ENCODE measurements around the gene SDHAF2.
A peak's percentile ranks its signal among the peaks of the same experiment; 100 is the strongest.
"Not testable (repeated sequence)": the region's sequence is repeated elsewhere in the genome, so short reads cannot be mapped to it uniquely, and the experiment has no call there.

SDHAF2 gene

DNA sequence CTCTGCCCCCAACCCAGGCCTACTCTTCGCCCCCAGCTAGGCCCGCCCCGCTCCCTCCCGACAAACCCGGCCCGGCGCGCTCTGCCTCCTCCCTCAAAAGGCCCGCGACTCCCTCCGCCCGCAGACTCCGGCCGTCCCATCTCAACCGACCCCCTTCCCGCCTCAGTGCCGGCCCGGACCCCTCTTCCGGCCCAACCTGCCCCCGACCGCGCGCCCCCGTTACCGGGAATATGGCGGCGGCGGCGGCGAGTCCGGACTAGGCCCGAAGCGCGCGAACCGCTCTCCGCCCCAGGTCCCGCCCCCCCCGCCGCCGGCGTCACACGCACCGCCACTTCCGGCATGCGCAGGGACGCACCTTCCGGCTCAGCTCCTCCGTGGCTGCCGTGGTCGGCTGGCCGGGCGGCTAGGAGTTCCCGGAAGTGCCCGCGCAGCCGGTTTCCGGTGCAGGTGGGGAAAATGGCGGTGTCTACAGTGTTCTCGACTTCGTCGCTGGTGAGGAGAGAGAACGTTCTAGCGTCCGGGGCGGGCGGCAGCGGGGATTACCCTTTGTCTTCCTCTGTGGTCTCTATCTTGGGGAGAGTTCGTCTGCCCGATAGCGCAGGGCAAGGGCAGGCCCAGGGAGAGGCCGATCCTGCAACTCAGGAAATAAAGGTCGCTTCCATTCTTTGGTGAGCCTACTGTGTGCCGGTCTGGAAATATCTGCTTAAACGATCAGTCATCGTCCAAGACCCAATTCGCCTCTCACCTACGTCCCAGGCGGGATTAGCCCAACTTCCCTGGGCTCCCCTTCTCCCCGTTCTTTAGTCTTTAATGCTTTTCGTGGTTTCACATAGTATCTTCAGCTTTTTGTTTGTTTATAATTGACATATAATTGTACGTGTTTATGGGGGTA lies at the start of gene SDHAF2, which contains the start of gene CPSF7:
TSS of gene SDHAF2 (plus strand) at position 434 of the 892 bp plus-strand sequence. CDS start at position 457, 23 bp downstream.
TSS of gene CPSF7 (minus strand) at position 285 of the 892 bp plus-strand sequence. CDS start 740 bp downstream, outside the sequence.
- DNase-seq = peak; percentile 98 to 99

DNA sequence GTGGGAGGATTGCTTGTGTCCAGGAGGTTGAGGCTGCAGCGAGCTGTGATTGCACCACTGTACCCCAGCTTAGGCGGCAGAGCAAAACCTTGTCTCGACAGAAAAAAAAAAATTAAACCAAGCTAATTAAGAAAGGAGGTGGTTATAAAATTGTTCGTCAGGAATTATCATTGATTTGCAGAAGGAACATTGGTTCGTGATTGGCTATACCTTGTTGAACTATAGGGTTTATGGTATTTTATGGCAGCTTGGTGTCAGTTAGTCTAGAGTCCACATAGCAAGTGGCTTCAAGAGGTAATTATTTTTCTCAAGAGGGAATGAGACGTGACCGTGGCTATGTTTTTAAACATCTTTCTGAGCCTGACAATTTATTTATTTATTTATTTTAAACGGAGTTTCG lies 49.0 kb upstream of the SDHAF2 start:
- DNase-seq = no peak

DNA sequence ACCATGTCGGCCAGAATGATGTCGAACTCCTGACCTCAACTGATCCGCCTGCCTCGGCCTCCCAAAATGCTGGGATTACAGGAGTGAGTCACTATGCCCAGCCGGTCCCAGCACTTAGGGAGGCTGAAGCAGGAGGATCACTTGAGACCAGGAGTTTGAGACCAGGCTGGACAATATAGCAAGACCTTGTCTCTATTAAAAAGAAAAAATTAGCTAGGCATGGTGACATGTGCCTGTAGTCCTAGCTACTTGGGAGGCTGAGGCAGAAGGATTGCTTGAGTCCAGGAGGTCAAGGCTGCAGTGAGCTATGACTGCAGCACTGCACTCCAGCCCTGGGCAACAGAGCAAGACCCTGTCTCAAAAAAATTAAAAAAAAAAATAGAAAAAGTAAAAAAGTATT lies 46.1 kb upstream of the SDHAF2 start:
- DNase-seq = not testable (repeated sequence)

DNA sequence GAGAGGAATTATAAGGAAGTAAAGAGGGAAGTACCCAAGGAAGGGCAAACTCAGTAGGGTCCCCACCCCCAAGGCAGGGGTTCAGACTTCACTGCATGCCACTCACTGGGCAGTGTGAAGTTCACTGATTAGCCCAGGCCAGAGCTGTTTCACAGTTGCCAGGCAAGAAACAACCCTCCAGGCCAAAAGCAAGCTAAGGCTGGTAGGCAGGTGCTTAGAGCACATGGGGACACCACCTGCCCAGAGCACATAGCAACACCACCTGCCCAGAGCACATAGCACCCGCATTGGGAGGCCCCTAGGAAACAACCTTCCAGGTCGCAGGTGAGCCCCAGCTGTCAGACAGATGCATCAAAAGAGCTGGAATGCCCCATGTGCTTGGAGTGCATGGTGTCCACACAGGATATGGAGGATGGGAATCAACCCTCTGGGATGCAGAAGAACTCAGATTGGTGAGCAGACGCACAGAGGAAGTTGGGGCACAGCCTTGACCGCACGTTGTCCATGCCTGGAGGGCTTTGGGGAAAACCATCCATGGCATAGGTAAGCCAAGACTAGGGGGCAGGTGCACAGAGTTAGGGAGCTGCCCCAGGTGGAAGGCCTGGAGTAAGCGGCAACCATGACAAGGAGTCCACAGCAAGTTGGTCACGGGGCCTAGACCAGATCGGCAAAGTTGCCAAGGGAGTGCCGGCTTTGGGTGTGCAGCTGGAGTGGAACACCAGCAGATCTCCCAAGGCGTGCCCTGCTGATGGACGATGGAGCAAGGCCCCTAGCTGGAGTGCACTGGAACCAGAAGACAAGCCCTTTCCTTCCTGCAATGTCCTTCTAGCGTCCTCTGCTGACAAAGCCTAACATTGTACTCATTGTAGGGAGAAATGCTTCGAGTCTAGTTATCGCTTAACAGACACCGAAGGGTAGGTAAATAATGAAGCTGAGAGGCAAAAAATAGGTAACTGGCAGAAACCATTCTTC lies 45.4 kb upstream of the SDHAF2 start:
- DNase-seq = no peak

DNA sequence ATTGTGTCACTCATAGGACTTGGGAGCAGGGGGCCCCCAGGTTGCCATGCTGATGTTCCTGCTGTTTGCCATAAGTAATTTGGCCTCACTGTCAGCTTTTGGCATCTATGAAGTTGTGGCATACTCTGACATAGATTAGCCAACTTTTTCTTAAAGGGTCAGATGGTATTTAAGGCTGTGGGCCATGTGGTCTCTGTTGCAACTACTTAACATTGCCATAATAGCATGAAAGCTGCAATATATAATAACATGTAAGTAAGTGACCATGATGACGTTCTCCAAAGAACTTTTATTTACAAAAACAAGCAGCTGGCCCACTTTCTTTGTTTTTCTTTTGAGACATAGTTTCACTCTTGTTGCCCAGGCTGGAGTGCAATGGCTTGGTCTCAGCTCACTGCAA lies 39.8 kb upstream of the SDHAF2 start:
- no peak for DNase-seq

DNA sequence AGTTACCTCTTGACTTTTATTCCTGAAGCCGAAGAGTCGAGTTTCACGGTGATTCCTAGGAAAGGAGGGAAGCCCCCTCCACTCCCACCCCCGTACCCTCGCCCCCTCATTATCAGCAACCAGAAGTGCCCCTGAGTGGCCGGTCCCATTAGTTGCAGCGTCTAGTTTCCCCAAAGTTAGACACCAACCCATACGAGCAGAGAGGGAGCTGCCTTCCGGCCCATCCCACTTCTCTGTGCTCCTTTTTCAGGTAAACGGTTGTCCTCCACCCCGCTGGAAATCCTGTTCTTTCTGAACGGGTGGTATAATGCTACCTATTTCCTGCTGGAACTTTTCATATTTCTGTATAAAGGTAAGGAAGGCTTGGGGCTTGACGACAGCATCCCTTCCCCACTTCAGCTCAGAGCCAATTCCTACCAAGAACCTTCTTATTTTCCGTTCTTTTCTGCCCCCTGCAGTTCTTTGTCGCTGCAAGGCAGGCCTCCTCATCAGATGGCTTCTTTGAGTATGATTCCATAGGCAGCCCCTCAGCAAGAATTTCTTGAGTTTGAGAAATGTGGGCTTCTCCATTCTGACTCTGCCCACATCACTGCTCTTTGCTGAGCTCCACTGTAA lies 36.8 kb upstream of the SDHAF2 start:
- DNase-seq = peak in 1 of 2 donors; percentile 10

DNA sequence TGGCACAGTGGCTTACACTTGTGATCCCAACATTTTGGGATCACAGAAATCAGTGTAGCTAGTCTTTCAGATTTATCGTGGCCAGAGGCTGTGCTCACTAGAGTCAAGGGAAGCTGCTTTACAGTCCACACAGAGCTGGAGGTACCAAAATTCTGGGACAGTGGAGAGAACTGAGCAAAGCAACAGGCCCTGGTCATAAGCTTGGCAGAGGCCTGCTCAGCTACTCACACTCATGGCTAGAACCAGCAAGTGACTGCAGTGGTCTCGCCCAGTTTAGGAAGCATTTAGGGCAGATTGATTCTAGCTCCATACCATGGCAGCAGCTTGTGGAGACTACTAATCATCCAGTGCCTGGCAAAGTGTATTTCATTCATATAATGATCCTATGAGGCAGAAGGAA lies 28.8 kb upstream of the SDHAF2 start:
- no peak for DNase-seq

DNA sequence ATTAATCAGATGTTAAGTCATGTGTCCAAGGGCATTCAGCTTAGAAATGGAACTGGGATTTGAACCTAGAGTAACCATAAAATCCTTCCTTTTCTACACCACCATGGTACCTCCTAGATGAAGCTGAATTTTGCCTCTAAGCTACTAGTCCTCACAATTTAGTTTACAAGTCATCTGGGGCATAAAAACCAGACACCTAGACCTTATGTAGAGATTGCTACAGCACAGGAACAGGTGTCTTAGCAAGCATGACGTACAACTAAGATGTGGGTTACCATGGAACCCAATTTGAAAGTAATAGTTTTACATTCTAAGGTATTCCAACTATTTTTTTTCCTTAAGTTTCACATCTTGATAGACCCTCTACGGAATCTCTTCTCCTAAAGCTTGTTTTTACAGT lies 28.4 kb upstream of the SDHAF2 start:
- DNase-seq = no peak

DNA sequence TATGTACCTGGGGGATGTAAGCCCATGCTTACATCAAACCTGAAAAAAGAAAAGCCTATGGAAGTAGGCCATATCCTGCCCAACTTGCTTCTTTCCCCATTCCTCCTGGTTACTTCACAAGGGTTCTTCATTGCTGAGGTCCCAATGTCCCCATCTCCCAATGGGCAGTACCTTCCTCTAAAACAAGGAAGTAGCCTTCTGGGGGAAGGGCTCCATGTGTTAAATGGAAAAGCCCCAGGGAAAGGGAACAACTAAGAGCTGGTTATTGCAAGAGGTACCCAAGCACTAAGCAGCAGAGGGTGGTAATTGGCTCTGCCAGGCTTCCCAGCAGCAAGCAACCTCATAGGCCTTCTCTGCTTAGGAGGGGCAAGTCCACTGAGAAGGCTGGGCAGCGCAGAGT lies 26.3 kb upstream of the SDHAF2 start:
- no peak for DNase-seq

DNA sequence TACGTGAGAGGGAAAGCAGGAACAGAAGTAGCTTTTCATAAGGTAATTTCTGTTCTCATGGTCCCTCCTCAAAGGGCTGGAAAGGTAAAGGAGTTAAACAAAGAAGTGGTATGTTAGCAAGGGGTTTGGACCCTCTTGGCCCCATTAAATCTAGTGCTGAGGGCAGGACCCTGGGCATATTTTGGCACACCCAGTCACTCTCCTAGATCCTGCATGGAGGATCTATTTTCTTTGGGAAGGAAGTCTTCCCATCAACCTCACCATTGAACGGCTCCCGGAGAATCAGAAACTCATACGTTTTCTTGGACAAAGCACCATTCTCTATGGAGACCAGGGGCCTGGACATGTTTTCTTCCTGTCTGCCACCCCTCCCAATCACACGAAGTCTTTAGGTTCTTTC lies 25.8 kb upstream of the SDHAF2 start:
- DNase-seq = no peak

DNA sequence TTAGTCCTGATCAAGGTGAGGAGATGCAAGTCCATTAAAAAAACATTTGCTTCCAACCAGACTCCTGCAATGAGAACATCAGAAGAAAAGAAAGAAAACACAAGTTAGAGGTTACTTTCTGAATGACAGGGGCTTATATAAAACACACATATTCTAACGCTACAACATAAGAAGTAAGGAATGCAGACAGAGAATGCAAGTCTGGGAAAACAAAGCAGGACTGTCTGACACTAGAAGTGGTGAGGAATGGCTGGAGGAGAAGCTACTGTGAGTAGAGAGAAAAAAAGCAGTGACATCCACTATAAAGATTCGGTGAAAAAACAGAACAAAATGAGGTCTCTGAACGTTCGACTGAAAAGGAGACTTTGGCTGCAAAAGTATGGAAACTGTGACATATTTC lies 25.3 kb upstream of the SDHAF2 start:
- no peak for DNase-seq

DNA sequence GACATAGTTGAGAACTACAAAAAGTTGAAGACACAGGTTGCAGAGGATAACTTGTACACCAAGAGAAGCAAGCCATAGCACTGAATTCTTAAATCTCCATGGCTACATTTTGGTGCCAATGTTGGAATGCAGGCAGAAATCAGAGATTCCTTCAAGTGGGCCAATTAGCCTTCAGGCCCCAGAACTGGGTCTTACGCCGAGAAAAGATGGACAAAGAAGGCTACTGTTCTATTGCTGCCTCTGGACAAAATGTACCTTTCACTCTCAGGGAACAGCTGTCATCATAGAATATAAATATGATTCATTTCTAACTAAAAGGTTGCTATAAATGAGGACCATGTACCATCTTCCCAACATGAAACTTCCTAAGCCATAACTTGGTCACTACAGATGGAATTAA lies 23.9 kb upstream of the SDHAF2 start:
- no peak for DNase-seq

DNA sequence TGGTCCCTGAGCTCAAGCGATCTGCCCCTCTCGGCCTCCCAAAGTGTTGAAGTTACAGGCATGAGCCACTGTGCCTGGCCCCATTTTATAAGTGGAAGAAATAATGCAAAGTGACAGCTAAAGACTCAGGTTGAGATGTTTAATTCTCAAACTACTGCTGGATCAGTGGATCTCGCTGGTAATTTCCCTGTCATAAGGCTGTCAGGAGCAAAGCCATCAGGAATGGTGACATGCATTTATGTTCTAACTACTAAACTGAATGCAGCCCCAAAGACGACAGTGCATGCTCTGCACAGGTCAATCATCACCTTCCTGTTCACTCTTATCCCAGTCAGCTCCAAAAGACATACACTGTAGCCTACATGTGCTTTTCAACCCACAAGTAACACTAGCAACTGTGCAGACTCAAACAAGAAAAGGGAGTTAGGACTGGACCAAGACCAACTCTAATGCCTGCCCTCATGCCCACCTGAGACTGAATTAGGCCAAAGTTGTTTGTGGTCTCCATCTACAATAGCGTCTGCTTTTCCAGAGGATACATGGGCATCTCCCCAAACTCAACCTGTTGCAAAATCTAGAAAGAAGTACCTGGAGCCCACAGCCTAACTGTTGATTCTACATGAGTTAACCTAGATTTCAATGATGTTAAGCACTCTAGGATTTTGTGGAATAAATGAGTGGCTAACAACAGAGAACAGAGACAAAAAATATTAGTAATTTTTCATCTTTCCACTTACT lies 22.8 kb upstream of the SDHAF2 start:
- no peak for DNase-seq

DNA sequence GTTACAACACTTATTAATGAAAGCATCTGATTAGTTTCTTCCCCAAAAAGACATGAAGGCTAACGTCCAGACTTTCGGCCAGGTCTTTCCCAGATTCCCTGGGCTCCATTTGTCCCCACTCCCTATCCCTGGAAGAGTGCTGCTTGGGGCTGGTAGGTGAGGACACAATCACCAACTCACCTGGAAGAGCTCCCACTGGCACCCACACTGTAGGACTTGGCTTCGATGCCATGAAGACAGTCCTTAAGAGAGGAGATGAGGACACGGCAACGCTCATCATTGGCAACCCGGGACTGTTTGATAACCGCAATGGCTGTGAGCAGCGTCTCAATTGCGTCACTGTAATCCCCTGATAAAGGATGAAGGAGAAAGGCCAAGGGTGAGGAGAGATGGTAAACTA lies 18.3 kb upstream of the SDHAF2 start:
- no peak for DNase-seq

DNA sequence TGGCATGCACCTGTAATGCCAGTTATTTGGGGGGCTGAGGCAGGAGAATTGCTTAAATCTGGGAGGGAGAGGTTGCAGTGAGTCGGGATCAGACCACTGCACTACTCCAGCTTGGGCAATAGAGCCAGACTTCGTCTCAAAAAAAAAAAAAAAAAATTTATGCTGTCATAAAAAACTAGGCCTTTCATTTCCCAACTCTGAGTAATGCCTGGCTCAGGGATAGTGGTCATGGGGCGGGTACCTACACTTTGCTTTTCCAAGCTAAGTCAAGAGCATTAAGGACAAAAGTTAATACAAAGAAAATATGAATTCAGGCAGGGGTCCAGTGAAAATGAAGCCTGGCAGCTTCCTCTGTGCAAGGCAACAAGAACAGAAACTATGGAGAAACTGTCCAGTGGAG lies 16.4 kb upstream of the SDHAF2 start:
- no peak for DNase-seq

DNA sequence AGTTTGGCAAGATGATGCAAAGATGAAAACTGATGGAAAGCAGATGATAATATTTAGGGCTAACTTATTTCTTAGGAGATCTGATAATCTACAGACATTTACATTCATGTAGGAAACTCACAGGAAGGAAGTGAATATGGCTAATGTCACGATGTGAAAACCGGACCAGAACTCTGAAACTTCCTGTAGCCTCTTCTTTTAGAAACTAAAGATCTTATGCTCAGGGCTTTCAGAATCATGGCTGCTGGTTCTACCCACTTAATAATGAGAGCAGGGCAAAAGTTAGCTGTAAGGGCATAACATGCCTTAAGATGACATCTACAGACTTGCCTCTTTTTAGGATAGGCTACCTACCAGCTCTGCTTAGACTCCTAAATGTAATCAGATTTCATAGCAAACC lies 15.4 kb upstream of the SDHAF2 start:
- no peak for DNase-seq

DNA sequence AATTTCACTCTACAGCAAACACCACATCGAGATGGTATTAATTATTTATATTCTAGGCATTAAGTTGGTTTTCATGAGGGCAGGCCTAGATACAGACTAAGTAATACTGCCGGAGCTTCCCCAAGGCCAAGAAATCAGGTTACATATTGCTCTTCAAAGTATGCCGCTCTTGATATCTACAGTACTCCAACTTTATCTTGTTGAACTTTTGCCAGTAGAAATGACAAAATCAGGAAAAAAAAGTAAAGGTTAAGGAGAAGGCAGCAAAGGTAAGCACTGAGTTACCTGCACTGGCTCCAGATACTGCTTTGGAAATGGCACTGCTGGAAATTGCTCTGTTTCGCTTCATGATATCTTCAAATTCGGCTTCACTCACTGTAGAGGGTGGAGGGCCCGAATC lies 14.5 kb upstream of the SDHAF2 start:
- DNase-seq = no peak

DNA sequence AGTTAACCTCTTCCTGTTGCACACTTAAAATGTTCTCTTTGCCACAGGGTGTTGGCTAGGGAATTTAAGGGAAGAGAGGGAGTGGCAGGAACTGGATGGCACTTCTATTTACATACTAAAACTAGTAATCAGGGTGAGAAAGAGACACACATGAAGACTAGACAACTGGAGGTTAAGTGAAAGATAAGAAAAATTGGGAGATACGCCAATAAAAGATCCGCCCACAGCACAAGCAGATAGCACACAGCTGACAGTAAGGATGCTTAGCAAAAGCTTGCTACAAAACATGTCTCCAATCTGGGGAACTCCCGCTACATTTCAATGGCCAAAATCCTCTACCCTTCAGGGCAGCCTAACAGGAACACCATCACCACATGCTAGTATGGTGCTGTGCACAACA lies 13.0 kb upstream of the SDHAF2 start:
- no peak for DNase-seq

DNA sequence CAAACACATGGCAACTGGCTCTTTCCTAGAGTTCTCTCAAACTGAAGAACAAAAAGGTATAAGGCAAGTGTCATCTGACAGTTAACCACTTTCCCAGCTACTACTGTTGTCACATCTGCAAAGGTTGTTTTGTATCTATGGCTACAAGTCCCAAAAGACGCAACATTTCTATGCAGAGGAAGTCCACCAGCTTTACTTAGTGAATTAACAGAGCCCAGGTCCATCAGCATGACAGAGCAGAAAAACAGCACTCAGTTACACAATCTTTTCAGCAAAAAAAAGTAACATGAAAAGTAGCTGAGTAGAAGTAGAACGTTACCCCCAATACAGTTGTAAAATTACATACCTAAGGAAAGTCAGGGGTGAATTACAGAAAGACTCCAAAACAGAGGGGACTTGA lies 12.3 kb upstream of the SDHAF2 start:
- no peak for DNase-seq

DNA sequence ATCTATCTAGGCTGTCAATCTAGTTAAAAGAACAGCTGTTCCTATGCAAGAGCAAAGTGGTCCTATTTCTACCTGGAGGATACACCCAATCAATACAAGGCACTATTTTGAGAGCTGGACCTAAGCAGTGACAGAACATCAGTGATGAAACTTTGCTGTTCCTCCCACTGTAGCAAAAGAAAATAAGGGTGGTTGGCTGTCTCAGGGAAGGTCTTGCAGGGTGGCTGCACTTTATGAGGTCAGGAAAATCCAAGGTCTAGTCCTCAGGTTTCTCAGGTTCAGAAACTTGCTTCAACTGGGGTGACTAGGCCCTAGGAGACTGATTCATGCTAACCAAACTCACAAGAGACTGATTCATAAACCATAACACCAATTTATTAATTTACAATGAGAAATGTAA lies 11.8 kb upstream of the SDHAF2 start:
- no peak for DNase-seq

DNA sequence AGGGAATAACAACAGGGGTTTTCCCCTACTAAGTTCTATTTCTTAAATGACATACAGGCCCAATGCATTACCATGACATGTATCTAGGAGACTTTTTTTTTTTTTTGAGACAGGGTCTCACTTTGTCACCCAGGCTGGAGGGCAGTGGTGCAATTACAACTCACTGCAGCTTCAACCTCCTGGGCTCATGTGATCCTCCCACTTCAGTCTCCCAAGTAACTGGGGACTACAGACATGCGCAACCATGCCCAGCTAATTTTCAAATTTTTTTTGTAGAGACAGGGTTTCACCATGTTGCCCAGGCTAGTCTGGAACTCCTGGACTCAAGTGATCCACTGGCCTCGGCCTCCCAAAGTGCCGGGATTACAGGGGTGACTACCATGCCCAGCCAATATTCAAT lies 7.7 kb upstream of the SDHAF2 start:
- no peak for DNase-seq

DNA sequence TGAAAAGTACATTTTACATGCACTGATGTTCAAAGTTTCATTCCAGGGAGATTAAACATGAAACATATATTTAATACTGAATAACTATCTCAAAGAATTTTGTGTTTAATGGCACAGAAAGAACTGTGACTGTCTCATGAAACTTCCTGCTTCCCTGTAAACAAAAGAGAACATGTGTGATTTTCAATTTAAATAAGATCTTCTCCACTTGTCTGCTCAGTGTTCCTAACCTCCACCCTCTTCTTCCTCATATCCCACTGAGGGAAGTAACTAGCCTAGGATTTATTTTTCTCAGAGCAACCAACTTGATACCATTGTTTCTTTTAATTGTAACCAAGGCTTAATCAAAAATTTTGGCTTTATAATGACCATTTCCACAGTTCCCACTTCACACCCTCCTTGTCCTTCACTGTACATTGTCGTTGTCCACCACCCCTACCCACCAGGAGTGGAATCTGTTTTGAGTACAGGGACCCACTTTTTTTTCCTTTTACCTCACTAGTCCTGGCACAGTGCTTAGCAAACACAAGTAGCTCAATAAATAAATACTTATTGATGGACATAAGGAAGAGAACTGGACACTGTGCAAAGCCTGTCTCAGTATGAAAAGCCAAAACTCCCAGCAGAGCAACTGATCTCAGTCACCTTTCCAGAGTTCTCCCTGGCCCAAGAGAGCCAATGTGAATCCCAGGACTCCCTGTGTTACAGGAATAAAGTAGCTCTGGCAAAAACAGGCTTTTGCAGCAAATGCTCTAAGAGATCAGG lies 4.4 kb upstream of the SDHAF2 start:
- DNase-seq = no peak

Measured in stimulated activated CD4-positive, alpha-beta T cell treated with anti-CD3 and anti-CD28 coated beads, Interleukin-2, amount 100 ng/mL, for 24 hours (primary cell).